ENCODE results near the gene ACP2.
"Not testable (repeated sequence)": the region's sequence is repeated elsewhere in the genome, so short reads cannot be mapped to it uniquely, and the experiment has no call there.

ACP2 gene

GRCh38 chr11:47215366-47215910 is 33.2 kb downstream of the ACP2 start:
- H3K4me3 ChIP-seq (replicated peaks; ENCODE audit: insufficient read depth, low read length): peak overlapping the region; percentile 52
- no peaks in the 10 kb centered on the region for H3K27me3 ChIP-seq (ENCODE audit: insufficient read depth, poor library complexity, severe bottlenecking)
- no peak for DNase-seq (ENCODE audit: low read depth in 1 of 2, low spot score in 1 of 2)
- TF ChIP-seq, protein P1, sequence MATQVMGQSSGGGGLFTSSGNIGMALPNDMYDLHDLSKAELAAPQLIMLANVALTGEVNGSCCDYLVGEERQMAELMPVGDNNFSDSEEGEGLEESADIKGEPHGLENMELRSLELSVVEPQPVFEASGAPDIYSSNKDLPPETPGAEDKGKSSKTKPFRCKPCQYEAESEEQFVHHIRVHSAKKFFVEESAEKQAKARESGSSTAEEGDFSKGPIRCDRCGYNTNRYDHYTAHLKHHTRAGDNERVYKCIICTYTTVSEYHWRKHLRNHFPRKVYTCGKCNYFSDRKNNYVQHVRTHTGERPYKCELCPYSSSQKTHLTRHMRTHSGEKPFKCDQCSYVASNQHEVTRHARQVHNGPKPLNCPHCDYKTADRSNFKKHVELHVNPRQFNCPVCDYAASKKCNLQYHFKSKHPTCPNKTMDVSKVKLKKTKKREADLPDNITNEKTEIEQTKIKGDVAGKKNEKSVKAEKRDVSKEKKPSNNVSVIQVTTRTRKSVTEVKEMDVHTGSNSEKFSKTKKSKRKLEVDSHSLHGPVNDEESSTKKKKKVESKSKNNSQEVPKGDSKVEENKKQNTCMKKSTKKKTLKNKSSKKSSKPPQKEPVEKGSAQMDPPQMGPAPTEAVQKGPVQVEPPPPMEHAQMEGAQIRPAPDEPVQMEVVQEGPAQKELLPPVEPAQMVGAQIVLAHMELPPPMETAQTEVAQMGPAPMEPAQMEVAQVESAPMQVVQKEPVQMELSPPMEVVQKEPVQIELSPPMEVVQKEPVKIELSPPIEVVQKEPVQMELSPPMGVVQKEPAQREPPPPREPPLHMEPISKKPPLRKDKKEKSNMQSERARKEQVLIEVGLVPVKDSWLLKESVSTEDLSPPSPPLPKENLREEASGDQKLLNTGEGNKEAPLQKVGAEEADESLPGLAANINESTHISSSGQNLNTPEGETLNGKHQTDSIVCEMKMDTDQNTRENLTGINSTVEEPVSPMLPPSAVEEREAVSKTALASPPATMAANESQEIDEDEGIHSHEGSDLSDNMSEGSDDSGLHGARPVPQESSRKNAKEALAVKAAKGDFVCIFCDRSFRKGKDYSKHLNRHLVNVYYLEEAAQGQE (IDR thresholded peaks at IDR 0.05; ENCODE audit: insufficient replicate concordance, low read depth): no peak
- no peak for TF ChIP-seq SPI1 (IDR thresholded peaks at IDR 0.05; ENCODE audit: borderline replicate concordance, low read depth)
- H3K27ac ChIP-seq (replicated peaks): peak overlapping the region; percentile 97

DNA sequence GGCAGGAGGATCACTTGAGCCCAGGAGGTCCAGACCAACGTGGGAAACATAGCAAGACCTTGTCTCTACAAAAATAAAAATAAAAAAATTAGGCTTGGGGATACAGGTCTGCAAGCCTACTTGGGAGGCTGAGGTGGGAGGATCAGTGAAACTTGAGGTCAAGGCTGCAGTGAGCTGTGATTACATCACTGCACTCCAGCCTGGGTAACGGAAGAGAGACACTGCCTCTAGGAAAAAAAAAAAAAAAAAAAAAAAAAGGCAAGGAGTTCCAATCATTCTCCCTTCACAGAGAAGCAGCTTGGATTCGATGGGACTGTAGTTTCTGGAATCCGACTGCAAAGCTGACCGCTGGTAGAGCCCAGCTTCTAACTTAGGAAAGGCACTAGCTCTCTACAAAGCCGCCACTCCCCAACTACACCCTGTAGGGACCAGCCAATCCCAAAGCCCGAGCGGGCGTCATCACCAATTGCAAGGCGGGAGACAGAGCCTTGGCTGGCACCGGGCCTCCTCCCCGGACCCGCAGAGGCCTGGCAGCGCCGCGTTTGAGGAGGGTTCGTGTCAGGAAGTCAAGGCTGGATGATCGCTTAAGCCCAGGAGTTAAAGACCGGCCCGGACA is 34.6 kb downstream of the ACP2 start:
- TF ChIP-seq, protein P1 (IDR thresholded peaks at IDR 0.05; ENCODE audit: insufficient replicate concordance, low read depth): peak; percentile 50
- TF ChIP-seq POLR2AphosphoS5 (IDR thresholded peaks at IDR 0.05; ENCODE audit: low read depth) (peak; percentile 59; the same call in 1 of the 2 replicates), SPI1 (IDR thresholded peaks at IDR 0.05; ENCODE audit: borderline replicate concordance, low read depth) (no peak)
- Histone ChIP-seq H3K4me3 (replicated peaks; ENCODE audit: insufficient read depth, low read length) (peak overlapping the region; percentile 52), H3K27ac (replicated peaks) (peak overlapping the region; percentile 97)

GRCh38 chr11:47212938-47213337 is 35.7 kb downstream of the ACP2 start:
- Histone ChIP-seq H3K4me3 (replicated peaks; ENCODE audit: insufficient read depth, low read length) (no peak overlapping the region), H3K27ac (replicated peaks) (no peak overlapping the region), H3K27me3 (ENCODE audit: insufficient read depth, poor library complexity, severe bottlenecking) (no peaks in the 10 kb centered on the region)
- no peak for DNase-seq (ENCODE audit: low read depth in 1 of 2, low spot score in 1 of 2)
- TF ChIP-seq, protein P1 (IDR thresholded peaks at IDR 0.05; ENCODE audit: insufficient replicate concordance, low read depth): no peak
- TF ChIP-seq POLR2AphosphoS5 (IDR thresholded peaks at IDR 0.05; ENCODE audit: low read depth) (no peak), SPI1 (IDR thresholded peaks at IDR 0.05; ENCODE audit: borderline replicate concordance, low read depth) (no peak), CTCF (IDR thresholded peaks at IDR 0.05; ENCODE audit: insufficient read depth, low read length) (no peak), GABPA (IDR thresholded peaks at IDR 0.05; ENCODE audit: low read depth) (no peak)

More for the DNA sequence above, 34.6 kb downstream of the ACP2 start:
- H3K27me3 ChIP-seq (ENCODE audit: insufficient read depth, poor library complexity, severe bottlenecking): no peaks in the 10 kb centered on the region
- peak; percentile 65 to 96 for DNase-seq (ENCODE audit: low read depth in 1 of 2, low spot score in 1 of 2)

DNA sequence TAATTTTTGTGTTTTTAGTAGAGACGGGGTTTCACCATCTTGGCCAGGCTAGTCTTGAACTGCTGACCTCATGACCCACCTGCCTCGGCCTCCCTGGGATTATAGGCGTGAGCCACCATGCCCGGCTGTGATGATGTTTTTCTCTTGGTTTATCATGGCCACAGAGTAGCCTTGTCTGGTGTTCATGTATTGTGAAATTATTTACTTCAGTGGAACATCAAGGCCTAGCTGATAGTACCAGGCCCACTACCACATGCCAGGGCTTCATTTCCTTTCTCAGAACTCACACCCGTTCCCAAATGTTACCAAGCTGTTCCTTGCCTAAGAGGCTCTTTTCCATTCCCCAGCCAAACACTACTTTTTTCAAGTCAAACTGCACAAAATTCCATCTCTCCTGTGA is 40.0 kb downstream of the ACP2 start:
- H3K27me3 ChIP-seq (ENCODE audit: insufficient read depth, poor library complexity, severe bottlenecking): no peaks in the 10 kb centered on the region
- H3K4me3 ChIP-seq (replicated peaks; ENCODE audit: insufficient read depth, low read length): no peak overlapping the region
- no peak overlapping the region for H3K27ac ChIP-seq (replicated peaks)
- TF ChIP-seq, protein P1 (IDR thresholded peaks at IDR 0.05; ENCODE audit: insufficient replicate concordance, low read depth): no peak
- TF ChIP-seq SPI1 (IDR thresholded peaks at IDR 0.05; ENCODE audit: borderline replicate concordance, low read depth): no peak
- TF ChIP-seq POLR2AphosphoS5 (IDR thresholded peaks at IDR 0.05; ENCODE audit: low read depth): no peak
- TF ChIP-seq CTCF (IDR thresholded peaks at IDR 0.05; ENCODE audit: insufficient read depth, low read length): no peak
- TF ChIP-seq GABPA (IDR thresholded peaks at IDR 0.05; ENCODE audit: low read depth): no peak
- no peak for DNase-seq (ENCODE audit: low read depth in 1 of 2, low spot score in 1 of 2)

DNA sequence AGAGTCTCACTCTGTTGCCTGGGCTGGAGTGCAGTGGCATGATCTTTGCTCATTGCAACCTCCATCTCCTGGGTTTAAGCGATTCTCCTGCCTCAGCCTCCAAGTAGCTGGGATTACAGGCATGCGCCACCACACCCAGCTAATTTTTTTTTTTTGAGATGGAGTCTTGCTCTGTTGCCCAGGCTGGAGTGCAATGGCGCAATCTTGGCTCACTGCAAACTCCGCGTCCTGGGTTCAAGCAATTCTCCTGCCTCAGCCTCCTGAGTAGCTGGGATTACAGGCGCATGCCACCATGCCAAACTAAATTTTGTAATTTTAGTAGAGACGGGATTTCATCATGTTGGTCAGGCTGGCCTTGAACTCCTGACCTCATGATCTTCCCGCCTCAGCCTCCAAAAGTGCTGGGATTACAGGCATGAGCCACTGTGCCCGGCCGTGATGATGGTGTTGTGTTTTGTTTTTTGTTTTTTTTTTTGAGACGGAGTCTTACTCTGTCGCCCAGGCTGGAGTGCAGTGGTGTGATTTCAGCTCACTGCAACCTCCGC is 40.5 kb downstream of the ACP2 start:
- H3K4me3 ChIP-seq (replicated peaks; ENCODE audit: insufficient read depth, low read length): not testable (repeated sequence)

More for the DNA sequence above, 40.5 kb downstream of the ACP2 start:
- not testable (repeated sequence) for DNase-seq (ENCODE audit: low read depth in 1 of 2, low spot score in 1 of 2); H3K27me3 ChIP-seq (ENCODE audit: insufficient read depth, poor library complexity, severe bottlenecking); H3K27ac ChIP-seq (replicated peaks)
